Sigmoid colon (tissue), 7 donors: Measurements from ENCODE around the gene KIF1A. TPM values are rescaled to one million over a fixed set of nuclear protein-coding genes. Genes with fewer than 3 reads are reported as not detected.

Source experiments
- DNase-seq: peaks from one replicate; pipeline ENCODE4 v3.0.0-alpha.2; 2019
- H3K27ac ChIP-seq, 4 donors: fragments of 200-600 bp; sonication (generic); one replicate each; pipeline ENCODE4 v1.5.1; 2016 to 2019; ENCODE audit warnings: mild to moderate bottlenecking in 1 of 4
- H3K27me3 ChIP-seq, 3 donors: fragments of 200-600 bp; sonication (generic); one replicate each; pipeline ENCODE4 v1.5.1; 2019; ENCODE audit warnings: mild to moderate bottlenecking in 1 of 3
- H3K36me3 ChIP-seq, 4 donors: fragments of 200-600 bp; sonication (generic); one replicate each; pipeline ENCODE4 v1.5.1; 2016 to 2019
- H3K4me1 ChIP-seq, 4 donors: fragments of 200-600 bp; sonication (generic); one replicate each; pipeline ENCODE4 v1.5.1; 2017 to 2019
- H3K4me3 ChIP-seq, 4 donors: fragments of 200-600 bp; sonication (generic); one replicate each; pipeline ENCODE4 v1.5.1; 2017 to 2019; ENCODE audit warnings: mild to moderate bottlenecking in 2 of 4, moderate library complexity in 1 of 4
- H3K9me3 ChIP-seq, 4 donors: fragments of 200-600 bp in 3 of 4; sonication (generic) in 3 of 4; one replicate each; pipeline versions ENCODE4 v1.5.1 to v1.6.1; 2013 to 2019
- EP300 ChIP-seq, 4 donors: sonication (generic); formaldehyde crosslinking; IDR thresholded peaks; one replicate each; pipeline ENCODE4 v1.6.1; 2017; ENCODE audit warnings: antibody characterized with exemption in 4 of 4
- POLR2A ChIP-seq, 2 donors: fragments of 450-650 bp; IDR thresholded peaks; one replicate each; pipeline ENCODE4 v1.6.1; 2016; ENCODE audit warnings: antibody characterized with exemption in 2 of 2, mild to moderate bottlenecking in 2 of 2, moderate library complexity in 2 of 2
- POLR2AphosphoS5 ChIP-seq, 4 donors: sonication (generic); formaldehyde crosslinking; IDR thresholded peaks; one replicate each; pipeline ENCODE4 v1.6.1; 2017; ENCODE audit warnings: antibody characterized with exemption in 4 of 4
- WGBS, 2 donors: extraction: QIAGEN DNeasy Blood & Tissue Kit; methylation state at CpG; one replicate each; pipeline ENCODE4 v1.1.7; 2013; 5-methylcytosine and 5-hydroxymethylcytosine counted together
- intact Hi-C: fragments of 100-400 bp; cut with DNase I; formaldehyde crosslinking; loops from one replicate; pipeline ENCODE4 v1.15.1; 2023
- polyA plus RNA-seq, 3 donors: library from polyadenylated mRNA; stranded (reverse); fragments of 200-250 nt; gene quantifications; one replicate each; pipeline ENCODE4 v1.2.3, GENCODE V29; 2013
- total RNA-seq, 4 donors: library from RNA; depleted of rRNA; stranded (reverse); fragments of >200 nt; gene quantifications; one replicate each; pipeline ENCODE4 v1.1.0, GENCODE V29; 2016
- TF ChIP-seq, protein P1 (sequence below), 4 experiments: fragments of 450-650 bp in 3 of 4; fragments of 200-600 bp in 1 of 4; IDR thresholded peaks; one replicate each; pipeline ENCODE4 v1.5.1; 2016 to 2019; ENCODE audit warnings: antibody characterized with exemption in 4 of 4, mild to moderate bottlenecking in 3 of 4, moderate library complexity in 2 of 4
- donor health status: healthy with polysubstance abuse.
- donor health status: Bipolar disorder and iron deficiency.
- donor health status: healthy.

KIF1A gene
- total and polyA plus RNA-seq, 7 donors, result under 0.01 to 9.7 (median 4.4) TPM

DNA sequence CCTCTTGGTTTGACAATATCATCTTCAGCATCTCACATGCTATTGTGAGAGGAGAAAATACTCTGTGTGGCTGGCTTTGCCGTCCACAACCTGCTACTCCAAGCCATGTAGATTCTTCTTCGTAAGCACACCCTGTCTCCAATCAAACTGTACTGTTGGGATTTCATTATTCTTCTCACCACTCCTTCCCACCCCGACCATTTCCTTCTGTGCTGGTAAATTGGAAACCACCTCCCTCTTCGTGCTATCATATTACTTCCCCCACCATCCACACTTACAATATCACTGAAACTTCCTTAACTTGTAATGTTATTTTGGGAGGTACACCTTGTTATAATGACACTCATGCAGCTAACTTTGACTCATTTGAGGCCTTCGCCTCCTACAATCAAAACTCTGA lies 45.4 kb upstream of the KIF1A start:
- H3K27ac ChIP-seq, result no peak overlapping the region
- no peak for DNase-seq
- H3K27me3 ChIP-seq, result peaks cover 0 to 4% (median 0%) of the 10 kb centered on the region in 3 donors
- H3K9me3 ChIP-seq, result no peaks in the 10 kb centered on the region
- H3K36me3 ChIP-seq, result no peaks in the 10 kb centered on the region
- H3K4me1 ChIP-seq, result no peaks in the 10 kb centered on the region
- no peak for TF ChIP-seq EP300 (IDR thresholded peaks at IDR 0.05)
- no peak for TF ChIP-seq POLR2AphosphoS5 (IDR thresholded peaks at IDR 0.05)
- TF ChIP-seq, protein P1, sequence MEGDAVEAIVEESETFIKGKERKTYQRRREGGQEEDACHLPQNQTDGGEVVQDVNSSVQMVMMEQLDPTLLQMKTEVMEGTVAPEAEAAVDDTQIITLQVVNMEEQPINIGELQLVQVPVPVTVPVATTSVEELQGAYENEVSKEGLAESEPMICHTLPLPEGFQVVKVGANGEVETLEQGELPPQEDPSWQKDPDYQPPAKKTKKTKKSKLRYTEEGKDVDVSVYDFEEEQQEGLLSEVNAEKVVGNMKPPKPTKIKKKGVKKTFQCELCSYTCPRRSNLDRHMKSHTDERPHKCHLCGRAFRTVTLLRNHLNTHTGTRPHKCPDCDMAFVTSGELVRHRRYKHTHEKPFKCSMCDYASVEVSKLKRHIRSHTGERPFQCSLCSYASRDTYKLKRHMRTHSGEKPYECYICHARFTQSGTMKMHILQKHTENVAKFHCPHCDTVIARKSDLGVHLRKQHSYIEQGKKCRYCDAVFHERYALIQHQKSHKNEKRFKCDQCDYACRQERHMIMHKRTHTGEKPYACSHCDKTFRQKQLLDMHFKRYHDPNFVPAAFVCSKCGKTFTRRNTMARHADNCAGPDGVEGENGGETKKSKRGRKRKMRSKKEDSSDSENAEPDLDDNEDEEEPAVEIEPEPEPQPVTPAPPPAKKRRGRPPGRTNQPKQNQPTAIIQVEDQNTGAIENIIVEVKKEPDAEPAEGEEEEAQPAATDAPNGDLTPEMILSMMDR (IDR thresholded peaks at IDR 0.05), result no peak
- no peak for TF ChIP-seq POLR2A (IDR thresholded peaks at IDR 0.05)
- 73 to 82% methylated on average over 5 of the region's 5 CpGs for WGBS, 2 donors
- intact Hi-C loops, result no loop called here
- no peak overlapping the region for H3K4me3 ChIP-seq

DNA sequence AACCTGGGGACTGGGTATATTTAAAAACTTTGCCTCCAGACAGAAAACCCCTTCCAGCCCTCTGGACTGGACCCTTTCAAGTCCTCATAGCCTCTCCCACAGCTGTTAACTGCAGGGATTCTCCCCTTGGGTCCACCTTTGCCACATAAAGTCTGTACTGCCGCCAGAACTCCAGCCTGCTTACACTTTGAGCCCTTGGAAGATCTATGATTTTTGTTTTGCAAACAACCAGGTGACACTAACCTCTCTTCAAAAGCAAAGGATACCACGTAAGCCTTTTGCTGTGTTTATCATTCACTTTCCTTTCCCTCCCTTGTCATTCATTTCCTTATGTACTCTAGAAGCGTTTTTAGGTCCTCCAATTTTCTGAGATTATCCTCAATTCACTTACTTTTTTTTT lies 44.5 kb upstream of the KIF1A start:
- TF ChIP-seq, protein P1 (IDR thresholded peaks at IDR 0.05), result no peak
- no peak for TF ChIP-seq POLR2A (IDR thresholded peaks at IDR 0.05)
- no peak for TF ChIP-seq POLR2AphosphoS5 (IDR thresholded peaks at IDR 0.05)
- no peak for TF ChIP-seq EP300 (IDR thresholded peaks at IDR 0.05)
- H3K4me1 ChIP-seq, result no peaks in the 10 kb centered on the region
- H3K27ac ChIP-seq, result no peak overlapping the region
- 20 to 62% methylated on average over 3 of the region's 3 CpGs for WGBS, 2 donors
- DNase-seq, result no peak
- H3K9me3 ChIP-seq, result no peaks in the 10 kb centered on the region
- H3K36me3 ChIP-seq, result no peaks in the 10 kb centered on the region
- intact Hi-C loops, result no loop called here
- H3K4me3 ChIP-seq, result no peak overlapping the region
- no peaks in the 10 kb centered on the region for H3K27me3 ChIP-seq

DNA sequence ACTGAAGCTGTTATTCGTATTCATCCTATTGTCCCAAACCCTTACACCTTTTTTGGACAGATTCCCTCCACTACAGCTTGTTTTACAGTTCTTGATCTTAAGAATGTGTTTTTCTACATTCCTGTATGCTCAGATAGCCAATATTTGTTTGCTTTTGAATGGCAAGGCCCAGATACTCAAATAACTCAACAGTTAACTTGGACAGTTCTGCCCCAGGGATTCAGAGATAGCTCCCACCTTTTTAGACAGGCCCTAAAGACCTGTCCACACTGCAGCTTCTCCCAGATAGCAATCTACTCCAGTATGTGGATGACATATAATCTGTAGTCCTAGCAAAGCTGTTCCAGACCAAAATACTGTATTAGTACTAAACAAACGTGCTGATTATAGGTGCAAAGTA lies 41.5 kb upstream of the KIF1A start:
- Histone ChIP-seq H3K36me3 (no peaks in the 10 kb centered on the region), H3K27me3 (no peaks in the 10 kb centered on the region), H3K4me1 (no peaks in the 10 kb centered on the region), H3K27ac (no peak overlapping the region), H3K4me3 (no peak overlapping the region), H3K9me3 (no peaks in the 10 kb centered on the region)
- TF ChIP-seq POLR2A (IDR thresholded peaks at IDR 0.05) (no peak), POLR2AphosphoS5 (IDR thresholded peaks at IDR 0.05) (no peak), EP300 (IDR thresholded peaks at IDR 0.05) (no peak)
- TF ChIP-seq, protein P1 (IDR thresholded peaks at IDR 0.05), result no peak
- WGBS, 2 donors, result 88 to 89% methylated on average over 2 of the region's 2 CpGs
- DNase-seq, result no peak
- intact Hi-C loops, result no loop called here

DNA sequence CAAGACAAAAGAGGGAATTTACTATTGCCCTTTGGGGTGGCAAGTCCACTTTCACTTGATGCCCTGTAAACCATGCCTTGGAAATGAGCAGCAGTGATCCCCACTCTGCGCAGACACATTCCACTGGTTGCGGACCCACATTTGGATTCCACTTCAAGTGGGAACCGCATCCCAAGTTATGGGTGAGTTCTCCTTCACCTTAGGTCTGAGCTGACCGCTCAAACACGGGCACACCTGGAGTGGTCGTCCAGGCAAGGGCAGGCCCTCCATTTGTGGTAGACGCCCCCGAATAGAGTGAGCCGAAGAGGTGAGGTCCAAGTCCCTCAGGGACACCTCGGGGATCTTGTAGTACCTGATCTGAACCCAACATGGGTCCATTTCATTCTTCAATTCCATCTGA lies 38.9 kb upstream of the KIF1A start:
- Histone ChIP-seq H3K27me3 (no peaks in the 10 kb centered on the region), H3K27ac (no peak overlapping the region), H3K4me1 (no peaks in the 10 kb centered on the region), H3K36me3 (no peaks in the 10 kb centered on the region), H3K9me3 (peaks cover 0 to 5% (median 0%) of the 10 kb centered on the region in 4 donors), H3K4me3 (no peak overlapping the region)
- intact Hi-C loops, result no loop called here
- TF ChIP-seq EP300 (IDR thresholded peaks at IDR 0.05) (no peak), POLR2A (IDR thresholded peaks at IDR 0.05) (no peak), POLR2AphosphoS5 (IDR thresholded peaks at IDR 0.05) (no peak)
- TF ChIP-seq, protein P1 (IDR thresholded peaks at IDR 0.05), result no peak
- no peak for DNase-seq
- WGBS, 2 donors, result 94% methylated on average over 10 of the region's 10 CpGs

DNA sequence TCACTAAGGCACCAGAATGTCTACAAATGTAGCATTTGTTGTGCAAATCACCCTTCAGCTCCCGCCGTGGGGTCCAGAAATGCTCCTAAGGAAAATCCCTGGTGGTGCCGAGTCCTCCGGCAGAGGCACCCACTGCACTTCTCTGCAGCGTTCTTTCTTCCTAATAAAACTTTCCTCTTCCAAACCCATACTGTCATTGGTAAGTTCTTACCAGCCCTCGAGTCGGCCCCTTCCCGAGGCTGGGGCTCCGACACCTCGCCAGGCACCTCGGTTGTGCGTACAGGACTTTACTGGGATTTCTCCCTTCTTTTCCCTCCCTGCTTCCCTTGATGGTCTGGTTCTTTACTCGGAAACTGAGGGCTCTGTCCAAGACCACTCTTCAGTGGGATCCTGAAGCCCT lies 38.3 kb upstream of the KIF1A start:
- no peak overlapping the region for H3K4me3 ChIP-seq
- 86 to 91% methylated on average over 13 of the region's 13 CpGs for WGBS, 2 donors
- no peaks in the 10 kb centered on the region for H3K4me1 ChIP-seq
- peaks cover 0 to 5% (median 0%) of the 10 kb centered on the region in 4 donors for H3K9me3 ChIP-seq
- TF ChIP-seq POLR2AphosphoS5 (IDR thresholded peaks at IDR 0.05) (no peak), EP300 (IDR thresholded peaks at IDR 0.05) (no peak), POLR2A (IDR thresholded peaks at IDR 0.05) (no peak)
- TF ChIP-seq, protein P1 (IDR thresholded peaks at IDR 0.05), result no peak
- H3K27ac ChIP-seq, result no peak overlapping the region
- intact Hi-C loops, result no loop called here
- no peak for DNase-seq
- H3K27me3 ChIP-seq, result no peaks in the 10 kb centered on the region
- H3K36me3 ChIP-seq, result no peaks in the 10 kb centered on the region
